C4-2B (cell line): ENCODE results near the gene KRT33B.

Experiments
- ZFX ChIP-seq: fragments of 450-650 bp; IDR thresholded peaks from 2 replicates; pipeline ENCODE4 v1.6.1; 2017
- TF ChIP-seq, protein P1 (sequence below): fragments of 450-650 bp; conservative IDR thresholded peaks from 2 replicates; pipeline ENCODE4 v1.5.1; 2017; ENCODE audit warnings: mild to moderate bottlenecking

DNA sequence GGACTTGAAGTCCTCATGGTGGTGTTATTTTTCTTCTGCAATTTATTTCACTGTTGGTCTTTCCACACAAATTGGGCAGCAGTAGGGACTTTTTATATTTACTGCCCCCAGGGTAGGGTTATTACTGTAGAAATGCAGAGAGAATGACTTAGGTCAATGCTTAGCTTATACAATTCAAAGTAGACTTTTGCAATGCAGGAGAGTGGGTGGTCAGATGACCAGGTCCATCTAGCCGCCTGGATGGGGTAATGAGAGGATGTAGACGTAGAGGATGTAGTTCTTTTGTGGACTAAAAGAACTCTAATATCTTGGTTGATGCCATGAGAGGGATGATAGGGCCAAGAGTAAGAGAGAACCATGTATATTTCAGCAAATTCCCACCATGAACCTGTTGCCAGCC lies 51.4 kb downstream of the KRT33B start:
- TF ChIP-seq, protein P1, sequence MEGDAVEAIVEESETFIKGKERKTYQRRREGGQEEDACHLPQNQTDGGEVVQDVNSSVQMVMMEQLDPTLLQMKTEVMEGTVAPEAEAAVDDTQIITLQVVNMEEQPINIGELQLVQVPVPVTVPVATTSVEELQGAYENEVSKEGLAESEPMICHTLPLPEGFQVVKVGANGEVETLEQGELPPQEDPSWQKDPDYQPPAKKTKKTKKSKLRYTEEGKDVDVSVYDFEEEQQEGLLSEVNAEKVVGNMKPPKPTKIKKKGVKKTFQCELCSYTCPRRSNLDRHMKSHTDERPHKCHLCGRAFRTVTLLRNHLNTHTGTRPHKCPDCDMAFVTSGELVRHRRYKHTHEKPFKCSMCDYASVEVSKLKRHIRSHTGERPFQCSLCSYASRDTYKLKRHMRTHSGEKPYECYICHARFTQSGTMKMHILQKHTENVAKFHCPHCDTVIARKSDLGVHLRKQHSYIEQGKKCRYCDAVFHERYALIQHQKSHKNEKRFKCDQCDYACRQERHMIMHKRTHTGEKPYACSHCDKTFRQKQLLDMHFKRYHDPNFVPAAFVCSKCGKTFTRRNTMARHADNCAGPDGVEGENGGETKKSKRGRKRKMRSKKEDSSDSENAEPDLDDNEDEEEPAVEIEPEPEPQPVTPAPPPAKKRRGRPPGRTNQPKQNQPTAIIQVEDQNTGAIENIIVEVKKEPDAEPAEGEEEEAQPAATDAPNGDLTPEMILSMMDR, result no peak
- TF ChIP-seq ZFX, result no peak
